ENCODE results near the gene PRPF19. TPM values are rescaled to one million over a fixed set of nuclear protein-coding genes. Genes with fewer than 3 reads are reported as not detected.

PRPF19 gene
- total and polyA plus RNA-seq, 2 of the 8 experiments (the other 6 are each of a cell fraction or from before 2014, with no cell fraction given), result 107 to 141 TPM

- Histone ChIP-seq H3K27ac (ENCODE audit: low read depth, low read length) (no peak overlapping the region), H2BK15ac (ENCODE audit: low read length) (no peak overlapping the region), H2BK20ac (ENCODE audit: low read length) (no peak overlapping the region), H4K20me1 (replicated peaks in 1 of 2; ENCODE audit: control insufficient read depth in 1 of 2, insufficient read depth in 2 of 2, low read length in 2 of 2) (peaks cover 0 to 7% of the 10 kb centered on the region in 2 experiments), H4K8ac (ENCODE audit: extremely low read depth, insufficient read depth, low read length) (no peak overlapping the region), H2BK5ac (ENCODE audit: low read depth, low read length) (no peak overlapping the region), H2AK5ac (ENCODE audit: low read depth, low read length) (no peak overlapping the region), H3K4ac (replicated peaks; ENCODE audit: insufficient read length, low read depth, low read length) (no peak overlapping the region), H2AFZ (ENCODE audit: low read length) (no peak overlapping the region), H3K79me2 (ENCODE audit: control insufficient read depth in 1 of 2, insufficient read depth in 2 of 2, low read length in 2 of 2) (no peaks in the 10 kb centered on the region), H3K79me1 (ENCODE audit: low read depth, low read length) (no peaks in the 10 kb centered on the region; the same call in 1 of the 2 replicates), H3K14ac (ENCODE audit: insufficient read length) (no peak overlapping the region), H4K5ac (ENCODE audit: insufficient read length, low read depth, low read length) (no peak overlapping the region), H3K23ac (ENCODE audit: insufficient read length) (no peak overlapping the region), H4K91ac (replicated peaks; ENCODE audit: insufficient read length, low read length) (no peak overlapping the region), H2BK12ac (ENCODE audit: low read depth, low read length) (no peak overlapping the region), H3K36me3 (ENCODE audit: control insufficient read depth in 2 of 4, insufficient read depth in 4 of 4, low read length in 3 of 4) (peaks cover 5 to 44% (median 28%) of the 10 kb centered on the region in 4 experiments), H3K18ac (ENCODE audit: extremely low read depth, low read length) (no peak overlapping the region), H3K4me2 (ENCODE audit: insufficient read depth in 1 of 2, low read depth in 2 of 2, low read length in 2 of 2) (no peak overlapping the region), H3K27me3 (replicated peaks in 1 of 4; ENCODE audit: control insufficient read depth in 3 of 4, extremely low read depth in 1 of 4, insufficient read depth in 3 of 4, low read length in 3 of 4) (no peaks in the 10 kb centered on the region), H3K9ac (replicated peaks in 1 of 4; ENCODE audit: extremely low read depth in 1 of 4, low read depth in 3 of 4, low read length in 3 of 4) (no peak overlapping the region), H3K56ac (replicated peaks; ENCODE audit: insufficient read length, low read depth, low read length) (no peak overlapping the region), H2BK120ac (replicated peaks; ENCODE audit: low read depth, low read length) (no peak overlapping the region), H3K9me3 (ENCODE audit: insufficient read depth in 2 of 2, low read depth in 1 of 2, low read length in 1 of 2) (no peaks in the 10 kb centered on the region), H3K23me2 (ENCODE audit: low read depth, low read length) (no peaks in the 10 kb centered on the region), H3K4me3 (ENCODE audit: extremely low read depth in 1 of 4, insufficient read depth in 2 of 4, low read depth in 3 of 4, low read length in 4 of 4) (no peak overlapping the region), H3K4me1 (replicated peaks in 1 of 4; ENCODE audit: control insufficient read depth in 3 of 4, insufficient read depth in 4 of 4, low read length in 3 of 4) (no peaks in the 10 kb centered on the region)
- TF ChIP-seq BCL11A (IDR thresholded peaks at IDR 0.05; ENCODE audit: low read depth in 2 of 2, low read length in 2 of 2) (no peak), MAX (IDR thresholded peaks at IDR 0.05) (no peak), NRF1 (IDR thresholded peaks at IDR 0.05; ENCODE audit: low read depth, low read length) (no peak)
- DNase-seq (ENCODE audit: low read depth in 1 of 2, low spot score in 2 of 2) (no peak), FAIRE-seq (no peak)
- POLR2A ChIA-PET (ENCODE audit: partially characterized antibody), result interaction anchor here (0.7 to 3.9 kb wide), 8 partner anchors 11 to 114 kb away, joined by 3 to 17 read pairs (median 4); partner anchors contain the start of gene TMEM132A
- CTCF ChIA-PET (ENCODE audit: partially characterized antibody), result interaction anchor here (0.7 to 23.0 kb wide), 5 partner anchors 7 to 91 kb away, joined by 3 to 522 read pairs (median 9); no protein-coding TSS in a partner anchor
- 94% methylated on average over 7 of the region's 7 CpGs; no CpG with 5 or more reads in 1 of the 2 experiments for WGBS, 2 experiments (ENCODE audit: extremely low coverage in 1 of 2, insufficient coverage in 1 of 2, insufficient read length in 1 of 2, insufficient replicate concordance in 2 of 2, low coverage in 1 of 2, low lambda C conversion rate in 2 of 2, missing lambda C conversion rate in 1 of 2)
Measured at GRCh38 chr11:60891103-60891741, 15.2 kb downstream of the PRPF19 start.
